Uterus (tissue), 4 donors: ENCODE measurements around the gene ARL3. TPM values are rescaled to one million over a fixed set of nuclear protein-coding genes. Genes with fewer than 3 reads are reported as not detected.
A peak's percentile ranks its signal among the peaks of the same experiment; 100 is the strongest.

ENCODE experiments used
- DNase-seq, 2 donors: peaks; one replicate each; pipeline ENCODE4 v3.0.0-alpha.2; 2019 to 2020
- H3K27ac ChIP-seq, 2 donors: fragments of 200-600 bp; sonication (generic); 1 replicate in 1 of 2; 2 replicates in 1 of 2; pipeline ENCODE4 v1.5.1; 2016 to 2018
- H3K27me3 ChIP-seq, 2 donors: fragments of 200-600 bp; sonication (generic); one replicate each; pipeline ENCODE4 v1.5.1; 2018 to 2019; ENCODE audit warnings: control low read depth in 1 of 2
- H3K36me3 ChIP-seq, 2 donors: fragments of 200-600 bp; sonication (generic); one replicate each; pipeline ENCODE4 v1.5.1; 2019; ENCODE audit warnings: control low read depth in 1 of 2
- H3K4me1 ChIP-seq, 2 donors: fragments of 200-600 bp; sonication (generic); one replicate each; pipeline ENCODE4 v1.5.1; 2018 to 2019; ENCODE audit warnings: control low read depth in 1 of 2
- H3K4me3 ChIP-seq, 2 donors: fragments of 200-600 bp; sonication (generic); 1 replicate in 1 of 2; 2 replicates in 1 of 2; pipeline ENCODE4 v1.5.1; 2018 to 2019; ENCODE audit warnings: mild to moderate bottlenecking in 1 of 2
- H3K9me3 ChIP-seq, 2 donors: fragments of 200-600 bp; sonication (generic); one replicate each; pipeline ENCODE4 v1.5.1; 2019; ENCODE audit warnings: control low read depth in 1 of 2
- CTCF ChIP-seq, 4 experiments: fragments of 200-600 bp in 2 of 4; fragments of 450-650 bp in 2 of 4; sonication (generic) in 2 of 4; IDR thresholded peaks; one replicate each; pipeline ENCODE4 v1.5.1; 2016 to 2019; ENCODE audit warnings: antibody characterized with exemption in 4 of 4, mild to moderate bottlenecking in 2 of 4, moderate library complexity in 1 of 4
- POLR2A ChIP-seq, 2 donors: fragments of 450-650 bp; IDR thresholded peaks; one replicate each; pipeline ENCODE4 v1.6.1; 2016; ENCODE audit warnings: antibody characterized with exemption in 2 of 2, mild to moderate bottlenecking in 1 of 2, moderate library complexity in 1 of 2
- intact Hi-C: fragments of 100-400 bp; cut with DNase I; formaldehyde crosslinking; loops from one replicate; pipeline ENCODE4 v1.15.1; 2023; ENCODE audit warnings: low total_unique reads
- total RNA-seq, 4 donors: library from RNA; depleted of rRNA in 3 of 4; stranded (reverse); fragments of >200 nt in 3 of 4; gene quantifications; one replicate each; pipeline versions ENCODE4 v1.1.0 to v1.2.4, GENCODE V29; 2014 to 2023
- donor health status: DM: yes; HTN: yes; CAD: no.

Gene ARL3
- total RNA-seq, 4 donors from 2014 or later: 7.1 to 19.9 (median 11.0) TPM

- intact Hi-C loops: no loop called here
- Histone ChIP-seq H3K4me1 (no peaks in the 10 kb centered on the region), H3K36me3 (no peaks in the 10 kb centered on the region), H3K4me3 (no peak overlapping the region), H3K27me3 (no peaks in the 10 kb centered on the region), H3K27ac (no peak overlapping the region), H3K9me3 (no peaks in the 10 kb centered on the region)
- TF ChIP-seq CTCF (IDR thresholded peaks at IDR 0.05) (no peak), POLR2A (IDR thresholded peaks at IDR 0.05) (no peak)
- no peak for DNase-seq
These were observed 30.5 kb downstream of the ARL3 start for GRCh38 chr10:102683736-102684135.

- Histone ChIP-seq H3K27me3 (no peaks in the 10 kb centered on the region), H3K9me3 (no peaks in the 10 kb centered on the region), H3K36me3 (no peaks in the 10 kb centered on the region), H3K4me1 (no peaks in the 10 kb centered on the region), H3K27ac (no peak overlapping the region), H3K4me3 (no peak overlapping the region)
- TF ChIP-seq POLR2A (IDR thresholded peaks at IDR 0.05) (no peak), CTCF (IDR thresholded peaks at IDR 0.05) (no peak)
- DNase-seq: no peak
- intact Hi-C loops: no loop called here
These were observed 31.2 kb downstream of the ARL3 start for GRCh38 chr10:102682981-102683380.

GRCh38 chr10:102682416-102682815 lies 31.8 kb downstream of the ARL3 start:
- DNase-seq: no peak
- Histone ChIP-seq H3K27me3 (no peaks in the 10 kb centered on the region), H3K9me3 (no peaks in the 10 kb centered on the region), H3K4me1 (no peaks in the 10 kb centered on the region), H3K27ac (no peak overlapping the region), H3K36me3 (no peaks in the 10 kb centered on the region), H3K4me3 (no peak overlapping the region)
- intact Hi-C loops: no loop called here
- no peak for TF ChIP-seq POLR2A (IDR thresholded peaks at IDR 0.05)

GRCh38 chr10:102681696-102682095 lies 32.5 kb downstream of the ARL3 start:
- H3K27ac ChIP-seq: no peak overlapping the region
- no peaks in the 10 kb centered on the region for H3K36me3 ChIP-seq
- H3K9me3 ChIP-seq: no peaks in the 10 kb centered on the region
- TF ChIP-seq POLR2A (IDR thresholded peaks at IDR 0.05) (no peak), CTCF (IDR thresholded peaks at IDR 0.05) (no peak)
- peaks cover under 1 to 4% of the 10 kb centered on the region in 2 donors for H3K4me1 ChIP-seq
- intact Hi-C loops: no loop called here
- no peak overlapping the region for H3K4me3 ChIP-seq
- DNase-seq: no peak
- no peaks in the 10 kb centered on the region for H3K27me3 ChIP-seq

GRCh38 chr10:102679596-102679995 lies 34.6 kb downstream of the ARL3 start:
- Histone ChIP-seq H3K27me3 (no peaks in the 10 kb centered on the region), H3K4me1 (peaks cover 11 to 21% of the 10 kb centered on the region in 2 donors), H3K4me3 (no peak overlapping the region), H3K36me3 (no peaks in the 10 kb centered on the region), H3K9me3 (no peaks in the 10 kb centered on the region), H3K27ac (peak overlapping the region in 1 of 2 donors; percentile 28)
- no peak for DNase-seq
- intact Hi-C loops: no loop called here
- TF ChIP-seq POLR2A (IDR thresholded peaks at IDR 0.05): no peak
- TF ChIP-seq CTCF (IDR thresholded peaks at IDR 0.05): no peak

GRCh38 chr10:102678842-102679289 lies 35.3 kb downstream of the ARL3 start:
- TF ChIP-seq POLR2A (IDR thresholded peaks at IDR 0.05) (no peak), CTCF (IDR thresholded peaks at IDR 0.05) (peak; percentile 39 to 61 (median 54))
- H3K4me1 ChIP-seq: peaks cover 15 to 26% of the 10 kb centered on the region in 2 donors
- H3K27ac ChIP-seq: peak overlapping the region; percentile 28 to 87
- no peaks in the 10 kb centered on the region for H3K9me3 ChIP-seq
- intact Hi-C loops: no loop called here
- H3K4me3 ChIP-seq: no peak overlapping the region
- peak; percentile 38 to 47 for DNase-seq
- H3K36me3 ChIP-seq: no peaks in the 10 kb centered on the region
- no peaks in the 10 kb centered on the region for H3K27me3 ChIP-seq
